ENCODE data around the gene IL2RA. TPM values are rescaled to one million over a fixed set of nuclear protein-coding genes. Genes with fewer than 3 reads are reported as not detected.

Gene IL2RA
- total and polyA plus RNA-seq, 9 of the 15 experiments (the other 6 are each of a cell fraction or from before 2014, with no cell fraction given) = 0.95 TPM; not detected in 8

- in situ Hi-C loops (cut with MboI) (no loop called here), intact Hi-C loops (cut with micrococcal nuclease) (no loop called here)
- peaks cover 43 to 54% of the 10 kb centered on the region in 2 experiments for H3K27me3 ChIP-seq (ENCODE audit: control insufficient read depth in 2 of 2, insufficient read depth in 2 of 2, low read length in 2 of 2)
- H4K20me1 ChIP-seq (replicated peaks; ENCODE audit: control insufficient read depth, insufficient read depth, low read length) = 0 out of 2 replicates have a peak, but pooled peaks cover 4% of the 10 kb centered on the region
- H3K4me1 ChIP-seq (replicated peaks in 1 of 2; ENCODE audit: control insufficient read depth in 2 of 2, insufficient read depth in 2 of 2, low read length in 2 of 2) = 0 out of 5 replicates have a peak, but pooled peaks cover 0 to 4% of the 10 kb centered on the region in 2 experiments
- 26% methylated on average over 5 of the region's 5 CpGs for WGBS (ENCODE audit: insufficient coverage, low coverage, missing lambda C conversion rate)
- ATAC-seq (no peak), DNase-seq (ENCODE audit: extremely low read depth in 1 of 4, low spot score in 3 of 4) (no peak), FAIRE-seq (no peak)
- POLR2A ChIA-PET = no interaction called here
- TF ChIP-seq, protein P1, sequence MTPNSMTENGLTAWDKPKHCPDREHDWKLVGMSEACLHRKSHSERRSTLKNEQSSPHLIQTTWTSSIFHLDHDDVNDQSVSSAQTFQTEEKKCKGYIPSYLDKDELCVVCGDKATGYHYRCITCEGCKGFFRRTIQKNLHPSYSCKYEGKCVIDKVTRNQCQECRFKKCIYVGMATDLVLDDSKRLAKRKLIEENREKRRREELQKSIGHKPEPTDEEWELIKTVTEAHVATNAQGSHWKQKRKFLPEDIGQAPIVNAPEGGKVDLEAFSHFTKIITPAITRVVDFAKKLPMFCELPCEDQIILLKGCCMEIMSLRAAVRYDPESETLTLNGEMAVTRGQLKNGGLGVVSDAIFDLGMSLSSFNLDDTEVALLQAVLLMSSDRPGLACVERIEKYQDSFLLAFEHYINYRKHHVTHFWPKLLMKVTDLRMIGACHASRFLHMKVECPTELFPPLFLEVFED (CRISPR knock-in tag; conservative IDR thresholded peaks at IDR 0.05) = no peak
- no peak for TF ChIP-seq CBFA2T3 (IDR thresholded peaks at IDR 0.05)
- no peak for TF ChIP-seq TAF15 (IDR thresholded peaks at IDR 0.05; ENCODE audit: low read depth, low read length)
- TF ChIP-seq ZNF507 (tag; conservative IDR thresholded peaks at IDR 0.05) = no peak
- TF ChIP-seq, protein P2, sequence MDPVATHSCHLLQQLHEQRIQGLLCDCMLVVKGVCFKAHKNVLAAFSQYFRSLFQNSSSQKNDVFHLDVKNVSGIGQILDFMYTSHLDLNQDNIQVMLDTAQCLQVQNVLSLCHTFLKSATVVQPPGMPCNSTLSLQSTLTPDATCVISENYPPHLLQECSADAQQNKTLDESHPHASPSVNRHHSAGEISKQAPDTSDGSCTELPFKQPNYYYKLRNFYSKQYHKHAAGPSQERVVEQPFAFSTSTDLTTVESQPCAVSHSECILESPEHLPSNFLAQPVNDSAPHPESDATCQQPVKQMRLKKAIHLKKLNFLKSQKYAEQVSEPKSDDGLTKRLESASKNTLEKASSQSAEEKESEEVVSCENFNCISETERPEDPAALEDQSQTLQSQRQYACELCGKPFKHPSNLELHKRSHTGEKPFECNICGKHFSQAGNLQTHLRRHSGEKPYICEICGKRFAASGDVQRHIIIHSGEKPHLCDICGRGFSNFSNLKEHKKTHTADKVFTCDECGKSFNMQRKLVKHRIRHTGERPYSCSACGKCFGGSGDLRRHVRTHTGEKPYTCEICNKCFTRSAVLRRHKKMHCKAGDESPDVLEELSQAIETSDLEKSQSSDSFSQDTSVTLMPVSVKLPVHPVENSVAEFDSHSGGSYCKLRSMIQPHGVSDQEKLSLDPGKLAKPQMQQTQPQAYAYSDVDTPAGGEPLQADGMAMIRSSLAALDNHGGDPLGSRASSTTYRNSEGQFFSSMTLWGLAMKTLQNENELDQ (CRISPR knock-in tag; IDR thresholded peaks at IDR 0.05; ENCODE audit: borderline replicate concordance) = no peak
- no peak for TF ChIP-seq ZNF347 (CRISPR knock-in tag; IDR thresholded peaks at IDR 0.05; ENCODE audit: low read depth)
- TF ChIP-seq SNRNP70 (optimal IDR thresholded peaks at IDR 0.05; ENCODE audit: low read depth, low read length) = no peak
- no peak for TF ChIP-seq FUS (optimal IDR thresholded peaks at IDR 0.05; ENCODE audit: low read depth, low read length)
- no peak for TF ChIP-seq ZNF175 (CRISPR knock-in tag; IDR thresholded peaks at IDR 0.05; ENCODE audit: low read depth)
- TF ChIP-seq ZNF280A (IDR thresholded peaks at IDR 0.05; ENCODE audit: low read depth, partially characterized antibody) = no peak
- TF ChIP-seq, protein P3, sequence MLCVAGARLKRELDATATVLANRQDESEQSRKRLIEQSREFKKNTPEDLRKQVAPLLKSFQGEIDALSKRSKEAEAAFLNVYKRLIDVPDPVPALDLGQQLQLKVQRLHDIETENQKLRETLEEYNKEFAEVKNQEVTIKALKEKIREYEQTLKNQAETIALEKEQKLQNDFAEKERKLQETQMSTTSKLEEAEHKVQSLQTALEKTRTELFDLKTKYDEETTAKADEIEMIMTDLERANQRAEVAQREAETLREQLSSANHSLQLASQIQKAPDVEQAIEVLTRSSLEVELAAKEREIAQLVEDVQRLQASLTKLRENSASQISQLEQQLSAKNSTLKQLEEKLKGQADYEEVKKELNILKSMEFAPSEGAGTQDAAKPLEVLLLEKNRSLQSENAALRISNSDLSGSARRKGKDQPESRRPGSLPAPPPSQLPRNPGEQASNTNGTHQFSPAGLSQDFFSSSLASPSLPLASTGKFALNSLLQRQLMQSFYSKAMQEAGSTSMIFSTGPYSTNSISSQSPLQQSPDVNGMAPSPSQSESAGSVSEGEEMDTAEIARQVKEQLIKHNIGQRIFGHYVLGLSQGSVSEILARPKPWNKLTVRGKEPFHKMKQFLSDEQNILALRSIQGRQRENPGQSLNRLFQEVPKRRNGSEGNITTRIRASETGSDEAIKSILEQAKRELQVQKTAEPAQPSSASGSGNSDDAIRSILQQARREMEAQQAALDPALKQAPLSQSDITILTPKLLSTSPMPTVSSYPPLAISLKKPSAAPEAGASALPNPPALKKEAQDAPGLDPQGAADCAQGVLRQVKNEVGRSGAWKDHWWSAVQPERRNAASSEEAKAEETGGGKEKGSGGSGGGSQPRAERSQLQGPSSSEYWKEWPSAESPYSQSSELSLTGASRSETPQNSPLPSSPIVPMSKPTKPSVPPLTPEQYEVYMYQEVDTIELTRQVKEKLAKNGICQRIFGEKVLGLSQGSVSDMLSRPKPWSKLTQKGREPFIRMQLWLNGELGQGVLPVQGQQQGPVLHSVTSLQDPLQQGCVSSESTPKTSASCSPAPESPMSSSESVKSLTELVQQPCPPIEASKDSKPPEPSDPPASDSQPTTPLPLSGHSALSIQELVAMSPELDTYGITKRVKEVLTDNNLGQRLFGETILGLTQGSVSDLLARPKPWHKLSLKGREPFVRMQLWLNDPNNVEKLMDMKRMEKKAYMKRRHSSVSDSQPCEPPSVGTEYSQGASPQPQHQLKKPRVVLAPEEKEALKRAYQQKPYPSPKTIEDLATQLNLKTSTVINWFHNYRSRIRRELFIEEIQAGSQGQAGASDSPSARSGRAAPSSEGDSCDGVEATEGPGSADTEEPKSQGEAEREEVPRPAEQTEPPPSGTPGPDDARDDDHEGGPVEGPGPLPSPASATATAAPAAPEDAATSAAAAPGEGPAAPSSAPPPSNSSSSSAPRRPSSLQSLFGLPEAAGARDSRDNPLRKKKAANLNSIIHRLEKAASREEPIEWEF (CRISPR knock-in tag; IDR thresholded peaks at IDR 0.05) = no peak
- no peak for TF ChIP-seq MAFK (IDR thresholded peaks at IDR 0.05; ENCODE audit: low read length)
- no peaks in the 10 kb centered on the region for H3K9me3 ChIP-seq (replicated peaks; ENCODE audit: control insufficient read depth, insufficient read depth, low read depth, low read length)
- no TSS peak for BruUV-seq (replicated peaks)
- no peak overlapping the region for H3K4me3 ChIP-seq
- H3K36me3 ChIP-seq (ENCODE audit: control insufficient read depth, insufficient read depth, low read length) = no peaks in the 10 kb centered on the region
- H2AFZ ChIP-seq (ENCODE audit: low read depth, low read length) = no peak overlapping the region
- CTCF ChIA-PET (ENCODE audit: low intra/inter-chr PET ratio) = no interaction called here
- H3K27ac ChIP-seq (ENCODE audit: extremely low read depth, low read depth, low read length) = no peak overlapping the region
- no peaks in the 10 kb centered on the region for H3K79me2 ChIP-seq (ENCODE audit: control insufficient read depth, insufficient read depth, low read length)
- H3K4me2 ChIP-seq (ENCODE audit: insufficient read depth, low read length) = no peak overlapping the region
- H3K9me1 ChIP-seq (ENCODE audit: control insufficient read depth, insufficient read depth, low read length) = no peaks in the 10 kb centered on the region
- H3K9ac ChIP-seq (ENCODE audit: insufficient read depth in 1 of 2, low read depth in 2 of 2, low read length in 2 of 2) = no peak overlapping the region
Observed at GRCh38 chr10:6070660-6071059, 8.5 kb upstream of the IL2RA start.
